ENCODE data around the gene TMEM129.

The TMEM129 gene

DNA sequence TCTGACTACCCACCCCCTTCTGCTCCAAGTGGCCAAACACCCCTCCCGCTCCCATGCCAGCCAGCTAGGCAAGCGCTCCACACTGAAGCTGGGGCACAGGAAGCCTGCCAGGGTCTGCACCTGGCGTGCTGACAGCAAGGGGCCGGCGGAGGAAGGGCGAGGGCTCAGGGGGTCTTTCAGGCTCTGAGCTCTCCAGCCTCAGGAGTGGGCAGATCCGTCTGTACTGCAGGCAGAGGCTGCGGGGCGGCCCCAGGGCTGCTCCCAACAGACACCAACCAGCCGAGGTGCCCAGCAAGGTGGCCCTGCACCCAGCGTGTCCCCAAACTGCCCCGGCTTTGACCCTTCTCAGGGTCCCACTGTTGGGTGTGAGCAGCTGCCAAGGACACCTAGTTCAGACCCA is 51.9 kb downstream of the TMEM129 start:
- TF ChIP-seq, protein P1, sequence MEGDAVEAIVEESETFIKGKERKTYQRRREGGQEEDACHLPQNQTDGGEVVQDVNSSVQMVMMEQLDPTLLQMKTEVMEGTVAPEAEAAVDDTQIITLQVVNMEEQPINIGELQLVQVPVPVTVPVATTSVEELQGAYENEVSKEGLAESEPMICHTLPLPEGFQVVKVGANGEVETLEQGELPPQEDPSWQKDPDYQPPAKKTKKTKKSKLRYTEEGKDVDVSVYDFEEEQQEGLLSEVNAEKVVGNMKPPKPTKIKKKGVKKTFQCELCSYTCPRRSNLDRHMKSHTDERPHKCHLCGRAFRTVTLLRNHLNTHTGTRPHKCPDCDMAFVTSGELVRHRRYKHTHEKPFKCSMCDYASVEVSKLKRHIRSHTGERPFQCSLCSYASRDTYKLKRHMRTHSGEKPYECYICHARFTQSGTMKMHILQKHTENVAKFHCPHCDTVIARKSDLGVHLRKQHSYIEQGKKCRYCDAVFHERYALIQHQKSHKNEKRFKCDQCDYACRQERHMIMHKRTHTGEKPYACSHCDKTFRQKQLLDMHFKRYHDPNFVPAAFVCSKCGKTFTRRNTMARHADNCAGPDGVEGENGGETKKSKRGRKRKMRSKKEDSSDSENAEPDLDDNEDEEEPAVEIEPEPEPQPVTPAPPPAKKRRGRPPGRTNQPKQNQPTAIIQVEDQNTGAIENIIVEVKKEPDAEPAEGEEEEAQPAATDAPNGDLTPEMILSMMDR (conservative IDR thresholded peaks at IDR 0.05; ENCODE audit: control insufficient read depth, insufficient read depth, low read depth, low read length), result no peak
- no peak for DNase-seq (ENCODE audit: low read depth)
- no peak overlapping the region for H3K4me3 ChIP-seq (ENCODE audit: control insufficient read depth, low read depth, low read length)

DNA sequence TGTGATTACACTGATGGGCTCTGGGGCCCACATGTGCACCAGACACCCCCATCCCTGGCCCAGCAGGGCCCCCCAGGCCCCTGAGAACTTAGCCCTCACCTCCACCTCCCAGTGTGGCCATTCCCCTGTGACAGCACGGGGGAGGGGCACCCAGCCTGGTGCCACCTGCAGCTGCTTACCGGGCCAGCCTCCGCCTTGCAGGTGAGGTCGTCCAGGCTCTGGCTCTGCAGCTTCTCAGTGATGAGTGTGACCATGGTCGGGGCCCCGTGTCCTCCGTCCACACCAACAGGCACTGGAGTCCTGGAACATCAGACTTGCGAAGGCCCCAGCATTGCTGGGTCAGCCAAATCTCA is 52.7 kb downstream of the TMEM129 start:
- TF ChIP-seq, protein P1 (conservative IDR thresholded peaks at IDR 0.05; ENCODE audit: control insufficient read depth, insufficient read depth, low read depth, low read length), result no peak
- DNase-seq (ENCODE audit: low read depth), result no peak
- H3K4me3 ChIP-seq (ENCODE audit: control insufficient read depth, low read depth, low read length), result no peak overlapping the region

DNA sequence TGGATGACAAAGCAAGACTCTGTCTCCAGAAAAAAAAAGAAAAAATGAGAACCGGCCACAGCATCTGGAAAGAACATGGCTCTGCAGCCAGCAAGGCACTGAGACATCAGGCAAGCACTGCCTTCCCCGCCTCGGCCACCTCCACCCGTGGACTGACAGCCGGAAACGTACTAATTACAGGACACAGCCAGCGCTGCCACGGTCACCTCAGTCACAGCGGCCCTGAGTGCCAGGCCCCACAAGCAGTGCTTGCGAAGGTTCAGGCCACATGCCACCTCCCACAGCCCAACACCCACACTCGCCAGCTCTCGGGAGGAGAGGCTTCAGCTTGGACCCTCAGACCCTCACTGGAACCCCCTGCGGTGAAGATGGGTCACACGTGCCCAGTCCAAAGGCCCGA is 53.9 kb downstream of the TMEM129 start:
- no peak for DNase-seq (ENCODE audit: low read depth)
- H3K4me3 ChIP-seq (ENCODE audit: control insufficient read depth, low read depth, low read length), result no peak overlapping the region
- TF ChIP-seq, protein P1 (conservative IDR thresholded peaks at IDR 0.05; ENCODE audit: control insufficient read depth, insufficient read depth, low read depth, low read length), result no peak

DNA sequence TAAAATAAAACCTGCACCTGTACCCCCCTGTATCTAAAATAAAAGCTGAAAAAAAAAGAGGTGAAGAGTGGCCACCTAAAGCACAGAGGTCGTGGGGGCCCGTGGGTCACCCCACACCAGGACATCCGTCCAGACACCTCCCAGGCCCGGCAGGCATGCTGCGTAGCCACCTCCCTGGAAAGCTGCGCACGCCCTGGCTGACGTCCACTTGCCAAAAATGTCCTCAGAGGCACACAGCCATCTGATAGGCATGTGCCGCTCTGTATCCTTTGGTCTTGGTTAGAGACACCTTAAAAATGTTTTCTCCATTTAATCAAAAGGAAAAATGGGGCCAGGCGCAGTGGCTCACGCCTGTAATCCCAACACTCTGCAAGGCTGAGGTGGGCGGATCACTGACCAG is 54.7 kb downstream of the TMEM129 start:
- no peak for DNase-seq (ENCODE audit: low read depth)
- no peak overlapping the region for H3K4me3 ChIP-seq (ENCODE audit: control insufficient read depth, low read depth, low read length)
- TF ChIP-seq, protein P1 (conservative IDR thresholded peaks at IDR 0.05; ENCODE audit: control insufficient read depth, insufficient read depth, low read depth, low read length), result no peak

Measured in fibroblast of mammary gland (primary cell).